ENCODE results near the gene SLAMF8.

SLAMF8 gene

GRCh38 chr1:159873530-159874143 lies 47.0 kb downstream of the SLAMF8 start:
- DNase-seq = no peak

GRCh38 chr1:159877695-159878444 lies 51.2 kb downstream of the SLAMF8 start:
- DNase-seq = no peak

- no peak for DNase-seq
Observed at GRCh38 chr1:159879136-159879535, 52.5 kb downstream of the SLAMF8 start.

GRCh38 chr1:159879977-159880376 lies 53.3 kb downstream of the SLAMF8 start:
- DNase-seq = no peak

GRCh38 chr1:159880430-159880829 lies 53.8 kb downstream of the SLAMF8 start:
- DNase-seq = no peak

GRCh38 chr1:159881622-159882526 lies 55.2 kb downstream of the SLAMF8 start:
- no peak for DNase-seq

GRCh38 chr1:159882527-159882862 lies 55.8 kb downstream of the SLAMF8 start:
- DNase-seq = no peak

GRCh38 chr1:159883134-159883533 lies 56.5 kb downstream of the SLAMF8 start:
- no peak for DNase-seq

- no peak for DNase-seq
Observed at GRCh38 chr1:159884296-159884695, 57.6 kb downstream of the SLAMF8 start.
